DMS114 treated with DMSO at 0.1 percent for 48 hours (cell line): ENCODE results near the gene HELZ.

Experiments used
- DNase-seq: peaks from one replicate; lab custom pipeline; 2025; ENCODE audit not compliant: unreplicated experiment; lab: John Stamatoyannopoulos, UW

HELZ gene

GRCh38 chr17:67238991-67239390 is 6.0 kb downstream of the HELZ start:
- no peak for DNase-seq

GRCh38 chr17:67232441-67232840 is 12.6 kb downstream of the HELZ start:
- no peak for DNase-seq

- no peak for DNase-seq
Measured at GRCh38 chr17:67229109-67229955, 15.7 kb downstream of the HELZ start.

GRCh38 chr17:67227488-67227887 is 17.5 kb downstream of the HELZ start:
- no peak for DNase-seq

- DNase-seq, result no peak
Measured at GRCh38 chr17:67225316-67225715, 19.7 kb downstream of the HELZ start.

- no peak for DNase-seq
Measured at GRCh38 chr17:67224736-67225135, 20.3 kb downstream of the HELZ start.

- no peak for DNase-seq
Measured at GRCh38 chr17:67223924-67224323, 21.1 kb downstream of the HELZ start.

GRCh38 chr17:67221062-67221998 is 23.7 kb downstream of the HELZ start:
- peak; percentile 35 for DNase-seq

- no peak for DNase-seq
Measured at GRCh38 chr17:67218385-67218950, 26.5 kb downstream of the HELZ start.

- no peak for DNase-seq
Measured at GRCh38 chr17:67217446-67217845, 27.6 kb downstream of the HELZ start.

- no peak for DNase-seq
Measured at GRCh38 chr17:67216578-67217320, 28.2 kb downstream of the HELZ start.

GRCh38 chr17:67215991-67216421 is 29.0 kb downstream of the HELZ start:
- DNase-seq, result no peak

- no peak for DNase-seq
Measured at GRCh38 chr17:67212714-67213417, 32.1 kb downstream of the HELZ start.

- no peak for DNase-seq
Measured at GRCh38 chr17:67212231-67212630, 32.8 kb downstream of the HELZ start.

- no peak for DNase-seq
Measured at GRCh38 chr17:67211742-67212141, 33.3 kb downstream of the HELZ start.

- DNase-seq, result no peak
Measured at GRCh38 chr17:67210915-67211314, 34.1 kb downstream of the HELZ start.

GRCh38 chr17:67208232-67208631 is 36.8 kb downstream of the HELZ start:
- no peak for DNase-seq

GRCh38 chr17:67203818-67204217 is 41.2 kb downstream of the HELZ start:
- DNase-seq, result no peak

GRCh38 chr17:67202503-67202902 is 42.5 kb downstream of the HELZ start:
- no peak for DNase-seq

- DNase-seq, result no peak
Measured at GRCh38 chr17:67200727-67201301, 44.2 kb downstream of the HELZ start.
